Occipital lobe (tissue), 2 donors: ENCODE results near the gene TSHB. TPM values are rescaled to one million over a fixed set of nuclear protein-coding genes. Genes with fewer than 3 reads are reported as not detected.
"Not testable (repeated sequence)": the region's sequence is repeated elsewhere in the genome, so short reads cannot be mapped to it uniquely, and the experiment has no call there.

Experiments used
- DNase-seq: peaks from one replicate; lab custom pipeline; 2025; lab: John Stamatoyannopoulos, UW
- total RNA-seq: library from RNA; depleted of rRNA; stranded (reverse); fragments of >200 nt; gene quantifications from one replicate; pipeline ENCODE4 v1.2.3, GENCODE V29; 2014

Gene TSHB
- not detected for total RNA-seq

GRCh38 chr1:115029526-115029925, at the start of gene TSHB:
Gene TSHB (plus strand): TSS chr1:115029826. CDS start chr1:115033363, 3,537 bp downstream.
- no peak for DNase-seq

DNA sequence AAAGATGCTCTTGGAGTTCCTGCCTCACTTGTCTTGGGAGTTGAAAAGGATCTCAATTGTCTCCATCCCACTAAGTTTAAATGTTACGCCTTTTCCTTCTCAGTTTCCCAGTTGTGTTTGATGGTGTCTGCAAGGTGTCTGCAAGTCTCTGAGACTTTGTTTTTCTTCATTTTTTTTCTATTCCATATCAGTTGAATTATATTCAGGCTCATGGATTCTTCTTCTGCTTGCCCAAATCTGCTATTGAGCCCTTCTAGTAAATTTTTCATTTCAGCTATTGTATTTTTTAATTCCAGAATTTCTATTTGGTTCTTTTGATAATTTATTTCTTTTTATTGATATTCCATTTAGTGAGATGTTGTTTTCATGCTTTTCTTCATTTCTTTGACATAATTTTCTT, 47.4 kb upstream of the TSHB start:
- DNase-seq = no peak

- DNase-seq = no peak
These were observed 43.3 kb upstream of the TSHB start for GRCh38 chr1:114986286-114986685.

- DNase-seq = no peak
These were observed 41.5 kb upstream of the TSHB start for GRCh38 chr1:114988095-114988494.

- no peak for DNase-seq
These were observed 31.9 kb upstream of the TSHB start for GRCh38 chr1:114997510-114998289.

DNA sequence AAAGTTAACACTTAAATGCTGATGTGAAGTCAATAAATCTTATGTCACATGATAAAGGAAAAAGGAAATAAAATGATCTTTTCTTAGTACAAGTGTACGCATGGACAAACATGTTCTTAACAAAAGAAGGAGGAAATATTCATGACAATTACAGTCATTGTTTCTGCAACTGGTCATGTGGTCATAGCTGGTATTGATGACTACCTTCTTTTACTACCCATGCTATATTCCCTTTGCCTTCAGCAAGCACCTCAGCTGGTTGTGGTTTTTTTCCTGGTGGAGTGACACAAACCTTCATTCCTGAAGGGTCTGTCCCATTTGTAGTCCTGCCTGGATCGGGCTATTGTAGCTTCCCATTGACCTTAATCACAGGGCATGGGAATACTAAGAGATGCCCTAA, 23.4 kb upstream of the TSHB start:
- no peak for DNase-seq

GRCh38 chr1:115012006-115012405, 17.6 kb upstream of the TSHB start:
- no peak for DNase-seq

DNA sequence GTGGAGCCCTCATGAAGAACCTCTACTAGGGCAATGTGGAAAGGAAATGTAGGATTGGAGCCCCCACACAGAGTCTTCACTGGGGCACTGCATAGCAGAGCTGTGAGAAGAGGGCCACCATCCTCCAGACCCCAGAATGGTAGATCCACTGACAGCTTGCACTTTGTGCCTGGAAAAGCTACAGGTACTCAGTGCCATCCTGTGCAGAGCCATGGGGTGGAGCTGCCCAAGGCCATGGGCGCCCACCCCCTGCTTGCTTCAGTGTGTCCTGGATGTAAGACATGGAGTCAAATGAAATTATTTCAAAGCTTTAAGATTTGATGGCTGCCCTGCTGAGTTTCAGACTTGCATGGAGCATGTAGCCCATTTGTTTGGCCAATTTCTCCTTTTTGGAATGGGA, 17.2 kb upstream of the TSHB start:
- DNase-seq = no peak

DNA sequence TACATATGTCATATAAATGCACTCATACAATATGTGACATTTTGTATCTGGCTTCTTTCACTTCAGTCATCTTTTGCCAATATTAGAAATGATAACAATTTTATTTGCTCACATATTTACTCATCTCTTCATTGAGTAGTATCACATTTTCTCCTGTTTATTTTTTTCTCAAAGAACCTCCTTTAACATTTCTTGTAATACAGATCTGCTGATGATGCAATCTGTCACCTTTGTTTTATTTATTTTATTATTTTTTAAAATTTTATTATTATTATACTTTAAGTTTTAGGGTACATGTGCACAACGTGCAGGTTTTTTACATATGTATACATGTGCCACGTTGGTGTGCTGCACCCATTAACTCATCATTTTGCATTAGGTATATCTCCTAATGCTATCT, 15.8 kb upstream of the TSHB start:
- DNase-seq = no peak

DNA sequence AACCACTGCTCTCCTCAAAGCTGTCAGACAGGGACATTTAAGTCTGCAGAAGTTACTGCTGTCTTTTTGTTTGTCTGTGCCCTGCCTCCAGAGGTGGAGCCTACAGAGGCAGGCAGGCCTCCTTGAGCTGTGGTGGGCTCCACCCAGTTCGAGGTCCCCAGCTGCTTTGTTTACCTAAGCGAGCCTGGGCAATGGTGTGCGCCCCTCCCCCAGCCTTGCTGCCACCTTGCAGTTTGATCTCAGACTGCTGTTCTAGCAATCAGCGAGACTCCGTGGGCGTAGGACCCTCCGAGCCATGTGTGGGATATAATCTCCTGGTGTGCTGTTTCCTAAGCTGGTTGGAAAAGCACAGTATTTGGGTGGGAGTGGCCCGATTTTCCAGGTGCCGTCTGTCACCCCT, 10.1 kb upstream of the TSHB start:
- not testable (repeated sequence) for DNase-seq

DNA sequence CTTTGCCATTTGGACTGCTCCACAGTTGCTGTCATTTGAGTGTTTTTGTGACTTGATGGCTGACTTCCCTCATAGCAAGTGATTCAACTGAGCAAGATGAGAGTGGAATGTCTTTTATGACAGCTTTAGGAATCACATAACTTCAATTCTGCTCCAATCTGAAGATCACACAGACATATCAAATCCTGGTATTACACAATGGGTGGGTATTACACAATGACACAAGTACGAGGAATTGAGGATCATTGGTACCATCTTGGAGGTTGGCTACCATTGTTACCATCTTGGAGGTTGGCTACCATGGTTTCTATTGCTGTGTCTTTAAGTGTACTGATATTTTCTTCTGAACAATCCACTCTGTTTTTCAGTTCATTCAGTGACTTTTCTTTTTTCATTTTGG, 8.5 kb upstream of the TSHB start:
- DNase-seq = no peak

- no peak for DNase-seq
These were observed 6.0 kb upstream of the TSHB start for GRCh38 chr1:115023593-115023992.

- no peak for DNase-seq
These were observed 2.0 kb downstream of the TSHB start for GRCh38 chr1:115031595-115031994.

- no peak for DNase-seq
These were observed 6.0 kb downstream of the TSHB start for GRCh38 chr1:115035652-115036051.

- DNase-seq = no peak
These were observed 7.3 kb downstream of the TSHB start for GRCh38 chr1:115036814-115037507.

DNA sequence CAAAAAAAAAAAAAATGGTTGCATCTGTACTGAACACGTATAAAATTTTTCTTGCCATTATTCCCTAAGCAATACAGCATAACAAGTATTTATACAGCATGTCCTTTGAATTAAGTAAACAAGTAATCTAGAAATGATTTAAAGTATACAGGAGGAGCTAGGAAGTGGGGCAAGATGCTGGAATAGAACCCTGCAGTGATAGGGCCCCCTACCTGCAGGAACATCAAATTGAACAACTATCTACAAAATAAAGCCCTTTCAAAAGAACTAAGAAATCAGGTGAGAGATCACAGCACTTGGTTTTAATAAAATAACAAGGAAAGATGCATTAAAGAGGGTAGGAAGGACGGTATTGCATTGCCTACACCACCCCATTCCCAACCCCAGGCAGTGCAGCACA, 10.9 kb downstream of the TSHB start:
- no peak for DNase-seq

- DNase-seq = no peak
These were observed 12.0 kb downstream of the TSHB start for GRCh38 chr1:115041654-115042053.

DNA sequence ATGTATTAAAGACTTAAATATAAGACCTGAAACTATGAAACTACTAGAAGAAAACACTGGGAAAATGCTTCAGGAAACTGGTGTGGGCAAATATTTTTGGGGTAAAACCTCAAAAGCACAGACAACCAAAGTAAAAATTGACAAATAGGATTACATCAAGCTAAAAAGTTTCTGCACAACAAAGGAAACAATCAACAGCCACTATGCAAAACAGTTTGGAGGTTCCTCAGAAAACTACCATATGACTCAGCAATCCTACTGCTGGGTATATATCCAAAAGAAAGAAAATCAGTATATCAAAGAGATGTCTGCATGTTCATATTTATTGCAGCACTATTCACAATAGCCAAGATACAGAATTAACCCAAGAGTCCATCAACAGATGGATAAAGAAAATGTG, 17.1 kb downstream of the TSHB start:
- DNase-seq = no peak

GRCh38 chr1:115051850-115052249, 22.2 kb downstream of the TSHB start:
- no peak for DNase-seq

DNA sequence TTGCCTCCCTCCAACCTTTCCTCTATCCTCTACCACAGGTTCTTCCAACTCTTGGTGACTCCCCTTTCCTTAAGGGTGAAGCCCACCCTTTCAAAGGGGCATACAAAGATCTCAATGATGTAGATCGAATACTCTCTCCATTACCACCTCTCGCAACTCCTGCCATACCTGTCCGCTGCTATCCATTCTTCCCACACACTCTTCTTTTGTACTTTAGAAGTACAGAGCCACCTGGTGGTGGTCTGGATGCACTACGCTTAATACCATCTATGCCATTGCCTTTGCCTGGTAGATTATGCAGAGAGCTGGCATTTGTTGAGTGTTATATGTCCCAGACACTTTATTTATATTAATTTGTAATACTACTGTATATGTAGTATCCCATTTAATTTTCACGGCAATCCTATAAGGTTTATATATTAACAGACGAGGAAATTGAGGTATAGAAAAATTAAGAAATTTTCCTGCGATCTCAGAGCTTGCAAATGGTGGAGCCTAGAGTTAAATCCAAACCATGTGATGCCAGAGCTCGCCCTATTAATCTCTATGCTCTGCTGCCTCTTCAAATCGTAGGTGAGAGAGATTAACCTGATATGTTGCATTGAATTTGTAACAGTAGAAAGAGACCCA, 22.9 kb downstream of the TSHB start:
- DNase-seq = no peak

DNA sequence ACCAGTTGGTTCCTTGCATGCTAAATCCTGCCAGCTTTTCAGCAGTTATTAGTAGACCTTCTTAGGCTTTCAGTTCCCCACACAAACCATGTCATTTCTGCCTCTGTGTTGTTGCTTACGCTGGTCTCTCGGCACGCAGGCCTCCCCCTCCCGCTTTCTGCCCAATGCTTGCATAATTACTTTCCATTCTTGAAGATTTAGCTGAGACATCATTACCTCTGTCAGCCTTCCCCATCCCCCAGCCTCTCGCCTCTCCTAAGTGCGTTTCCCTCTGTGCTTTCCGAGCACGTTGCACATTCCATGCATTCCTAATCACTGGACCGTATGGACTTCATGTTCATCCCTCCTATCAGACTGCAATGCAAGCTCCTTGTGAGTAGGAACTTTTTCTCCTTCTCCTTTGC, 26.8 kb downstream of the TSHB start:
- DNase-seq = no peak

DNA sequence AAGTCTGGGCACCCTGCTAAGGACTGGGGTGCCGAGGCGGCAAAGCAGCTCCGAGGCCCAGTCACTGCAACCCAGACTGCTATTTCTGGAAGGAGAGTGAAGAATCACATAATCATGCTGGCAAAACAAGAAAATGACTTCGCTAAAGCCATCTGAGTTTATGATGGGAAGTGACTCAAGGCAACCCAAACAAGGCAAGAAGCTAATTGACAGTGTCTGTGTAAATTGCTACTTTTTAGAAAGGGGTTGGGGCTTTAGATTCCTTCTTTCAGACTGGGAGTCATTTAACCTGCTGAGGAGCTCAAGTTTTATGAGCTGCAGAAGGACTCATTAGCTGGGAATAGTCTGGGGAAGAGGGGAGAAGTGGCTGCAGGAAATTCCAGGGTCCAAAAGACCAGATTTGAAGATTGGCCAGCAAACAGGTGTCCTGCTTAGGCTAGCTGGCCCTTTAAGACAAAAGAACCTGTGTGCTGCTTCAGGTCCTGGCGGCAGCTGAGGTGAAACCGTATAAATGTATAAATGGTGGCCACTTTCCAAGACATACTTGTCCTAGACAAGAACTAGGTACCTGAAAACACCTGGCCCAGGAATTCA, 28.1 kb downstream of the TSHB start:
- no peak for DNase-seq
